Kidney capillary endothelial cell (primary cell): ENCODE data around the gene CALY.

Experiments used
- DNase-seq: peaks from one replicate; pipeline ENCODE4 v3.0.0-alpha.2; 2018; ENCODE audit warnings: low spot score

The CALY gene

GRCh38 chr10:133350950-133351329, 14.2 kb upstream of the CALY start:
- DNase-seq: no peak

GRCh38 chr10:133350283-133350949, 13.7 kb upstream of the CALY start:
- DNase-seq: no peak

- DNase-seq: no peak
Measured at GRCh38 chr10:133349577-133350011, 12.9 kb upstream of the CALY start.

- no peak for DNase-seq
Measured at GRCh38 chr10:133349160-133349568, 12.5 kb upstream of the CALY start.

GRCh38 chr10:133347710-133348517, 11.2 kb upstream of the CALY start:
- no peak for DNase-seq

GRCh38 chr10:133346413-133346812, 9.7 kb upstream of the CALY start:
- no peak for DNase-seq

GRCh38 chr10:133344236-133344635, 7.5 kb upstream of the CALY start:
- DNase-seq: no peak

- DNase-seq: no peak
Measured at GRCh38 chr10:133343558-133343957, 6.9 kb upstream of the CALY start.

GRCh38 chr10:133342942-133343341, 6.2 kb upstream of the CALY start:
- DNase-seq: no peak

GRCh38 chr10:133341983-133342382, 5.3 kb upstream of the CALY start:
- no peak for DNase-seq

- DNase-seq: no peak
Measured at GRCh38 chr10:133339708-133340380, 3.1 kb upstream of the CALY start.

GRCh38 chr10:133338080-133339071, 1.7 kb upstream of the CALY start:
- DNase-seq: no peak

- DNase-seq: no peak
Measured at GRCh38 chr10:133337370-133337725, 652 bp upstream of the CALY start.

GRCh38 chr10:133336118-133336576, 549 bp downstream of the CALY start:
- no peak for DNase-seq

- no peak for DNase-seq
Measured at GRCh38 chr10:133335246-133336117, 1.2 kb downstream of the CALY start.

- DNase-seq: no peak
Measured at GRCh38 chr10:133334503-133335245, 2.0 kb downstream of the CALY start.

- DNase-seq: no peak
Measured at GRCh38 chr10:133332936-133333699, 3.6 kb downstream of the CALY start.

- peak; percentile 83 for DNase-seq
Measured at GRCh38 chr10:133329491-133330202, 7.0 kb downstream of the CALY start.
